H1 (cell line): Measurements from ENCODE around the gene CSNK2B. TPM values are rescaled to one million over a fixed set of nuclear protein-coding genes. Genes with fewer than 3 reads are reported as not detected.

Experiments
- CHD1 ChIP-seq: IDR thresholded peaks from 2 replicates; pipeline ENCODE4 v1.6.1; 2012; ENCODE audit warnings: low read depth, low read length, improper control_type of control experiment
- TCF12 ChIP-seq: IDR thresholded peaks from 2 replicates; pipeline ENCODE4 v1.6.1; 2011; ENCODE audit warnings: low read depth, mild to moderate bottlenecking, low read length
- polyA plus RNA-seq, 7 experiments: library from polyadenylated mRNA; depleted of rRNA in 3 of 7; stranded (reverse) in 5 of 7; unstranded in 2 of 7; fragments of >200 nt in 5 of 7; fragments of 200-250 nt in 2 of 7; gene quantifications; 1 replicate in 5 of 7; 2 replicates in 1 of 7; 4 replicates in 1 of 7; pipeline versions ENCODE4 v1.2.1 to v1.2.3, GENCODE V29; 2011 to 2013; ENCODE audit warnings: missing spikeins in 2 of 7, mixed read lengths in 2 of 7
- total RNA-seq: library from RNA; stranded (reverse); fragmentation: NEBNext Ultra II Directional; extraction: Animal tissue kit (Norgen Biotek cat#: 25700); gene quantifications from 2 replicates; pipeline ENCODE4 v1.2.1, GENCODE V29; 2021
- TF ChIP-seq, protein P1 (sequence below): fragments of 300-600 bp; sonication (generic); IDR thresholded peaks from 2 replicates; pipeline ENCODE4 v1.7.1; 2012; ENCODE audit warnings: low read length, moderate library complexity, mild to moderate bottlenecking, inconsistent platforms; ENCODE audit not compliant: insufficient replicate concordance

The CSNK2B gene
- total and polyA plus RNA-seq, 2 of the 8 experiments (the other 6 are each of a cell fraction or from before 2014, with no cell fraction given): 169 to 208 TPM

DNA sequence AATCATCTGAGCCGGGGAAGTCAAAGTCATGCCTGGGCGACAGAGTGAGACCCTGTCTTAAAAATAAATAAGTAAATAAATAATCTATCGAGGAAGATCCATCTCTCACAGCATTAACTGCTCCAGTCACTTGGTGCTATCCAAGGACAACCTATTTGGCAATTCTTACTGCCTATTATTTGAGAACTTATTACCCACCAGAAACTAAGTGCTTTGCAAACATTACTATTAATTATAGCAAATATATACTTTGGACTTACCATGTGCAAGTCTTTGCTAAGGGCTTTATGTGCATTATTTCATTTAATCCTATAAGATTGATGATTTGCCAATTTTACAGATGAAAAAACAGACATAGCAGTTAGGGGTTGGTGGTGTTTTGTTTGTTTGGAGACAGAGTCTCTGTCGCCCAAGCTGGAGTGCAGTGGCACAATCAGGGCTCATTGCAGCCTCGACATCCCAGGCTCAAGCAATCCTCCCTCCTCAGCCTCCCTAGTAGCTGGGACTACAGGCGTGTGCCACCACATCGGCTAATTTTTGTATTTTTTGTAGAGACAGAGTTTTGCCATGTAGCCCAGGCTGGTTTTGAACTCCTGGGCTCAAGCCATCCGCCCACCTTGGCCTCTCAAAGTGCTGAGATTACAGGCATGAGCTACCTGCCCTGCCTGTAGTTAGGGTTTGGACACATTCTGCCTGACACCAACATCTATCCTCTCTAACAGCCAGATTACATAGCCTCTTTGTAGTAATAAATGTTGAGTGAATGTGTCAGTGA lies 11.1 kb upstream of the CSNK2B start (continued):
- TF ChIP-seq, protein P1, sequence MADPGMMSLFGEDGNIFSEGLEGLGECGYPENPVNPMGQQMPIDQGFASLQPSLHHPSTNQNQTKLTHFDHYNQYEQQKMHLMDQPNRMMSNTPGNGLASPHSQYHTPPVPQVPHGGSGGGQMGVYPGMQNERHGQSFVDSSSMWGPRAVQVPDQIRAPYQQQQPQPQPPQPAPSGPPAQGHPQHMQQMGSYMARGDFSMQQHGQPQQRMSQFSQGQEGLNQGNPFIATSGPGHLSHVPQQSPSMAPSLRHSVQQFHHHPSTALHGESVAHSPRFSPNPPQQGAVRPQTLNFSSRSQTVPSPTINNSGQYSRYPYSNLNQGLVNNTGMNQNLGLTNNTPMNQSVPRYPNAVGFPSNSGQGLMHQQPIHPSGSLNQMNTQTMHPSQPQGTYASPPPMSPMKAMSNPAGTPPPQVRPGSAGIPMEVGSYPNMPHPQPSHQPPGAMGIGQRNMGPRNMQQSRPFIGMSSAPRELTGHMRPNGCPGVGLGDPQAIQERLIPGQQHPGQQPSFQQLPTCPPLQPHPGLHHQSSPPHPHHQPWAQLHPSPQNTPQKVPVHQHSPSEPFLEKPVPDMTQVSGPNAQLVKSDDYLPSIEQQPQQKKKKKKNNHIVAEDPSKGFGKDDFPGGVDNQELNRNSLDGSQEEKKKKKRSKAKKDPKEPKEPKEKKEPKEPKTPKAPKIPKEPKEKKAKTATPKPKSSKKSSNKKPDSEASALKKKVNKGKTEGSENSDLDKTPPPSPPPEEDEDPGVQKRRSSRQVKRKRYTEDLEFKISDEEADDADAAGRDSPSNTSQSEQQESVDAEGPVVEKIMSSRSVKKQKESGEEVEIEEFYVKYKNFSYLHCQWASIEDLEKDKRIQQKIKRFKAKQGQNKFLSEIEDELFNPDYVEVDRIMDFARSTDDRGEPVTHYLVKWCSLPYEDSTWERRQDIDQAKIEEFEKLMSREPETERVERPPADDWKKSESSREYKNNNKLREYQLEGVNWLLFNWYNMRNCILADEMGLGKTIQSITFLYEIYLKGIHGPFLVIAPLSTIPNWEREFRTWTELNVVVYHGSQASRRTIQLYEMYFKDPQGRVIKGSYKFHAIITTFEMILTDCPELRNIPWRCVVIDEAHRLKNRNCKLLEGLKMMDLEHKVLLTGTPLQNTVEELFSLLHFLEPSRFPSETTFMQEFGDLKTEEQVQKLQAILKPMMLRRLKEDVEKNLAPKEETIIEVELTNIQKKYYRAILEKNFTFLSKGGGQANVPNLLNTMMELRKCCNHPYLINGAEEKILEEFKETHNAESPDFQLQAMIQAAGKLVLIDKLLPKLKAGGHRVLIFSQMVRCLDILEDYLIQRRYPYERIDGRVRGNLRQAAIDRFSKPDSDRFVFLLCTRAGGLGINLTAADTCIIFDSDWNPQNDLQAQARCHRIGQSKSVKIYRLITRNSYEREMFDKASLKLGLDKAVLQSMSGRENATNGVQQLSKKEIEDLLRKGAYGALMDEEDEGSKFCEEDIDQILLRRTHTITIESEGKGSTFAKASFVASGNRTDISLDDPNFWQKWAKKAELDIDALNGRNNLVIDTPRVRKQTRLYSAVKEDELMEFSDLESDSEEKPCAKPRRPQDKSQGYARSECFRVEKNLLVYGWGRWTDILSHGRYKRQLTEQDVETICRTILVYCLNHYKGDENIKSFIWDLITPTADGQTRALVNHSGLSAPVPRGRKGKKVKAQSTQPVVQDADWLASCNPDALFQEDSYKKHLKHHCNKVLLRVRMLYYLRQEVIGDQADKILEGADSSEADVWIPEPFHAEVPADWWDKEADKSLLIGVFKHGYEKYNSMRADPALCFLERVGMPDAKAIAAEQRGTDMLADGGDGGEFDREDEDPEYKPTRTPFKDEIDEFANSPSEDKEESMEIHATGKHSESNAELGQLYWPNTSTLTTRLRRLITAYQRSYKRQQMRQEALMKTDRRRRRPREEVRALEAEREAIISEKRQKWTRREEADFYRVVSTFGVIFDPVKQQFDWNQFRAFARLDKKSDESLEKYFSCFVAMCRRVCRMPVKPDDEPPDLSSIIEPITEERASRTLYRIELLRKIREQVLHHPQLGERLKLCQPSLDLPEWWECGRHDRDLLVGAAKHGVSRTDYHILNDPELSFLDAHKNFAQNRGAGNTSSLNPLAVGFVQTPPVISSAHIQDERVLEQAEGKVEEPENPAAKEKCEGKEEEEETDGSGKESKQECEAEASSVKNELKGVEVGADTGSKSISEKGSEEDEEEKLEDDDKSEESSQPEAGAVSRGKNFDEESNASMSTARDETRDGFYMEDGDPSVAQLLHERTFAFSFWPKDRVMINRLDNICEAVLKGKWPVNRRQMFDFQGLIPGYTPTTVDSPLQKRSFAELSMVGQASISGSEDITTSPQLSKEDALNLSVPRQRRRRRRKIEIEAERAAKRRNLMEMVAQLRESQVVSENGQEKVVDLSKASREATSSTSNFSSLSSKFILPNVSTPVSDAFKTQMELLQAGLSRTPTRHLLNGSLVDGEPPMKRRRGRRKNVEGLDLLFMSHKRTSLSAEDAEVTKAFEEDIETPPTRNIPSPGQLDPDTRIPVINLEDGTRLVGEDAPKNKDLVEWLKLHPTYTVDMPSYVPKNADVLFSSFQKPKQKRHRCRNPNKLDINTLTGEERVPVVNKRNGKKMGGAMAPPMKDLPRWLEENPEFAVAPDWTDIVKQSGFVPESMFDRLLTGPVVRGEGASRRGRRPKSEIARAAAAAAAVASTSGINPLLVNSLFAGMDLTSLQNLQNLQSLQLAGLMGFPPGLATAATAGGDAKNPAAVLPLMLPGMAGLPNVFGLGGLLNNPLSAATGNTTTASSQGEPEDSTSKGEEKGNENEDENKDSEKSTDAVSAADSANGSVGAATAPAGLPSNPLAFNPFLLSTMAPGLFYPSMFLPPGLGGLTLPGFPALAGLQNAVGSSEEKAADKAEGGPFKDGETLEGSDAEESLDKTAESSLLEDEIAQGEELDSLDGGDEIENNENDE: no peak
- TF ChIP-seq TCF12 (no peak), CHD1 (no peak)
